ENCODE measurements around the gene ADCY10. TPM values are rescaled to one million over a fixed set of nuclear protein-coding genes. Genes with fewer than 3 reads are reported as not detected.

Gene ADCY10
- total RNA-seq, 1 experiment from 2014 or later = 0.46 TPM

- no peak overlapping the region for H2AFZ ChIP-seq
- no peaks in the 10 kb centered on the region for H3K79me2 ChIP-seq (ENCODE audit: low read depth)
- no peaks in the 10 kb centered on the region for H3K4me1 ChIP-seq (replicated peaks; ENCODE audit: insufficient read depth)
- ChIA-PET CTCF (no interaction called here), POLR2A (ENCODE audit: unreplicated experiment) (no interaction called here)
- no peaks in the 10 kb centered on the region for H3K27me3 ChIP-seq (ENCODE audit: insufficient read depth, low read depth)
- H4K20me1 ChIP-seq (ENCODE audit: insufficient read depth) = no peaks in the 10 kb centered on the region
- no peak for TF ChIP-seq CTCF (conservative IDR thresholded peaks at IDR 0.05)
- no peak for TF ChIP-seq EZH2 (IDR thresholded peaks at IDR 0.05; ENCODE audit: low read depth)
- peaks cover 7% of the 10 kb centered on the region; the same call in 1 of the 2 replicates for H3K9me3 ChIP-seq (ENCODE audit: insufficient read depth, low read depth)
- no peaks in the 10 kb centered on the region for H3K9me2 ChIP-seq (ENCODE audit: insufficient read depth)
- no peak overlapping the region for H3K4me3 ChIP-seq
- no peaks in the 10 kb centered on the region for H3K36me3 ChIP-seq (ENCODE audit: low read depth)
- BruUV-seq (replicated peaks) = no TSS peak
- DNase-seq = no peak
- H3F3A ChIP-seq (ENCODE audit: insufficient read depth, low read depth) = no peaks in the 10 kb centered on the region
- intact Hi-C loops (cut with micrococcal nuclease; ENCODE audit: unreplicated experiment) = no loop called here
- H3K4me2 ChIP-seq = no peak overlapping the region
- no peak overlapping the region for H3K27ac ChIP-seq
These were observed 4.2 kb downstream of the ADCY10 start for GRCh38 chr1:167909691-167910180.

GRCh38 chr1:167905671-167906070 is 8.3 kb downstream of the ADCY10 start:
- no TSS peak for BruUV-seq (replicated peaks)
- CTCF ChIA-PET = no interaction called here
- Histone ChIP-seq H3K4me2 (no peak overlapping the region), H3K79me2 (ENCODE audit: low read depth) (no peaks in the 10 kb centered on the region), H3K9me3 (ENCODE audit: insufficient read depth, low read depth) (peaks cover 7% of the 10 kb centered on the region; the same call in 1 of the 2 replicates), H3K36me3 (ENCODE audit: low read depth) (no peaks in the 10 kb centered on the region), H3F3A (ENCODE audit: insufficient read depth, low read depth) (no peaks in the 10 kb centered on the region), H3K4me1 (replicated peaks; ENCODE audit: insufficient read depth) (no peaks in the 10 kb centered on the region), H3K27me3 (ENCODE audit: insufficient read depth, low read depth) (no peaks in the 10 kb centered on the region), H3K4me3 (no peak overlapping the region), H3K27ac (no peak overlapping the region), H3K9me2 (ENCODE audit: insufficient read depth) (no peaks in the 10 kb centered on the region), H2AFZ (no peak overlapping the region), H4K20me1 (ENCODE audit: insufficient read depth) (no peaks in the 10 kb centered on the region)
- TF ChIP-seq EZH2 (IDR thresholded peaks at IDR 0.05; ENCODE audit: low read depth) = no peak
- TF ChIP-seq CTCF (conservative IDR thresholded peaks at IDR 0.05) = no peak
- DNase-seq = no peak
- POLR2A ChIA-PET (ENCODE audit: unreplicated experiment) = no interaction called here
- intact Hi-C loops (cut with micrococcal nuclease; ENCODE audit: unreplicated experiment) = no loop called here

GRCh38 chr1:167905182-167905581 is 8.8 kb downstream of the ADCY10 start:
- H3K4me1 ChIP-seq (replicated peaks; ENCODE audit: insufficient read depth) = no peaks in the 10 kb centered on the region
- no peak for DNase-seq
- intact Hi-C loops (cut with micrococcal nuclease; ENCODE audit: unreplicated experiment) = no loop called here
- no peak overlapping the region for H2AFZ ChIP-seq
- H3F3A ChIP-seq (ENCODE audit: insufficient read depth, low read depth) = no peaks in the 10 kb centered on the region
- no peaks in the 10 kb centered on the region for H3K36me3 ChIP-seq (ENCODE audit: low read depth)
- no peaks in the 10 kb centered on the region for H4K20me1 ChIP-seq (ENCODE audit: insufficient read depth)
- H3K27me3 ChIP-seq (ENCODE audit: insufficient read depth, low read depth) = no peaks in the 10 kb centered on the region
- POLR2A ChIA-PET (ENCODE audit: unreplicated experiment) = no interaction called here
- CTCF ChIA-PET = no interaction called here
- H3K9me3 ChIP-seq (ENCODE audit: insufficient read depth, low read depth) = peaks cover 7% of the 10 kb centered on the region; the same call in 1 of the 2 replicates
- H3K4me3 ChIP-seq = no peak overlapping the region
- H3K79me2 ChIP-seq (ENCODE audit: low read depth) = no peaks in the 10 kb centered on the region
- H3K4me2 ChIP-seq = no peak overlapping the region
- TF ChIP-seq CTCF (conservative IDR thresholded peaks at IDR 0.05) (no peak), EZH2 (IDR thresholded peaks at IDR 0.05; ENCODE audit: low read depth) (no peak)
- no TSS peak for BruUV-seq (replicated peaks)
- H3K27ac ChIP-seq = no peak overlapping the region
- no peaks in the 10 kb centered on the region for H3K9me2 ChIP-seq (ENCODE audit: insufficient read depth)
